ENCODE measurements around the gene TEX51. TPM values are rescaled to one million over a fixed set of nuclear protein-coding genes. Genes with fewer than 3 reads are reported as not detected.

TEX51 gene
- total and polyA plus RNA-seq, 2 of the 4 experiments (the other 2 are of a cell fraction): not detected

- intact Hi-C loops (cut with micrococcal nuclease) (no loop called here), dilution Hi-C loops (cut with HindIII; ENCODE audit: low sequenced_read_pairs, unreplicated experiment) (no loop called here), in situ Hi-C loops (cut with MboI; ENCODE audit: low sequenced_read_pairs) (no loop called here)
- Histone ChIP-seq H2BK15ac (ENCODE audit: low read depth, low read length) (no peak overlapping the region), H4K20me1 (ENCODE audit: insufficient read depth, low read length) (no peaks in the 10 kb centered on the region), H3K23ac (ENCODE audit: low read depth, low read length) (no peak overlapping the region), H2AK5ac (ENCODE audit: low read depth, low read length) (no peak overlapping the region), H3K4me1 (ENCODE audit: control insufficient read depth, insufficient read depth, low read length) (no peaks in the 10 kb centered on the region), H3K4me3 (ENCODE audit: insufficient read depth, low read depth, low read length) (no peak overlapping the region), H3K79me1 (ENCODE audit: low read depth in 1 of 2, low read length in 2 of 2) (no peaks in the 10 kb centered on the region), H2AFZ (replicated peaks; ENCODE audit: low read length, poor library complexity) (no peak overlapping the region), H2BK20ac (ENCODE audit: low read depth, low read length) (no peak overlapping the region), H2AK9ac (replicated peaks; ENCODE audit: low read depth, low read length, poor library complexity) (no peak overlapping the region), H3K4me2 (ENCODE audit: low read depth, low read length) (no peak overlapping the region), H4K5ac (ENCODE audit: low read depth, low read length) (no peak overlapping the region), H3K18ac (ENCODE audit: low read depth, low read length) (no peak overlapping the region), H3K9me1 (ENCODE audit: insufficient read depth, low read length) (no peaks in the 10 kb centered on the region), H3K56ac (ENCODE audit: extremely low read depth, insufficient read depth, low read length) (no peak overlapping the region), H3K14ac (replicated peaks; ENCODE audit: low read depth, low read length) (no peak overlapping the region), H3K27ac (ENCODE audit: insufficient read depth, low read length) (no peak overlapping the region), H4K91ac (ENCODE audit: insufficient read depth, low read depth, low read length) (no peak overlapping the region), H3K4ac (ENCODE audit: low read depth, low read length) (no peak overlapping the region), H3K9ac (ENCODE audit: low read depth, low read length) (no peak overlapping the region), H3K9me3 (ENCODE audit: control insufficient read depth, insufficient read depth, low read length) (no peaks in the 10 kb centered on the region), H3K27me3 (ENCODE audit: control insufficient read depth, insufficient read depth, low read length) (peaks cover 12% of the 10 kb centered on the region), H4K8ac (ENCODE audit: low read depth in 2 of 2, low read length in 2 of 2) (no peak overlapping the region), H3K36me3 (ENCODE audit: control insufficient read depth, insufficient read depth, low read length) (no peaks in the 10 kb centered on the region), H2BK120ac (ENCODE audit: low read depth, low read length) (no peak overlapping the region), H2BK5ac (ENCODE audit: low read depth, low read length, poor library complexity, severe bottlenecking) (no peak overlapping the region)
- CTCF ChIA-PET: no interaction called here
- ATAC-seq (ENCODE audit: low read depth) (no peak), DNase-seq (no peak)
- TF ChIP-seq MXI1 (IDR thresholded peaks at IDR 0.05; ENCODE audit: borderline replicate concordance, low read depth, low read length): no peak
- TF ChIP-seq MAFK (IDR thresholded peaks at IDR 0.05; ENCODE audit: low read depth, low read length): no peak
- TF ChIP-seq USF2 (IDR thresholded peaks at IDR 0.05; ENCODE audit: low read depth, low read length): no peak
- TF ChIP-seq NFE2L2 (IDR thresholded peaks at IDR 0.05; ENCODE audit: low read depth, low read length): no peak
- no peak for TF ChIP-seq BHLHE40 (IDR thresholded peaks at IDR 0.05; ENCODE audit: low read depth, low read length)
- TF ChIP-seq FOS (IDR thresholded peaks at IDR 0.05; ENCODE audit: low read depth, low read length): no peak
- no peak for TF ChIP-seq RCOR1 (IDR thresholded peaks at IDR 0.05; ENCODE audit: insufficient replicate concordance, low read length)
- no peak for TF ChIP-seq MAZ (IDR thresholded peaks at IDR 0.05; ENCODE audit: borderline replicate concordance, low read depth, low read length)
- TF ChIP-seq RAD21 (IDR thresholded peaks at IDR 0.05; ENCODE audit: low read length): no peak
- no peak for TF ChIP-seq SMC3 (IDR thresholded peaks at IDR 0.05; ENCODE audit: low read depth, low read length)
- no peak for TF ChIP-seq POLR2A (IDR thresholded peaks at IDR 0.05; ENCODE audit: low read depth, low read length)
- no CpG with 5 or more reads among the region's 4 CpGs for WGBS, 2 experiments (ENCODE audit: extremely low coverage in 2 of 2, insufficient read length in 1 of 2)
- POLR2A ChIA-PET (ENCODE audit: unreplicated experiment): no interaction called here
- no TSS peak for BruUV-seq (replicated peaks)
Measured at GRCh38 chr2:126933711-126934091, 35.0 kb downstream of the TEX51 start.

All from IMR-90 (cell line).